ENCODE data around the gene MAP3K14.
"Not testable (repeated sequence)": the region's sequence is repeated elsewhere in the genome, so short reads cannot be mapped to it uniquely, and the experiment has no call there.

Gene MAP3K14

GRCh38 chr17:45306623-45307022, 10.2 kb downstream of the MAP3K14 start:
- no peak for DNase-seq (ENCODE audit: low read depth, low spot score)
- H3K4me3 ChIP-seq (ENCODE audit: low read length), result no peak overlapping the region

GRCh38 chr17:45306094-45306493, 10.7 kb downstream of the MAP3K14 start:
- DNase-seq (ENCODE audit: low read depth, low spot score), result no peak
- H3K4me3 ChIP-seq (ENCODE audit: low read length), result no peak overlapping the region

GRCh38 chr17:45305530-45306087, 11.2 kb downstream of the MAP3K14 start:
- no peak for DNase-seq (ENCODE audit: low read depth, low spot score)
- H3K4me3 ChIP-seq (ENCODE audit: low read length), result no peak overlapping the region

- H3K4me3 ChIP-seq (ENCODE audit: low read length), result no peak overlapping the region
- no peak for DNase-seq (ENCODE audit: low read depth, low spot score)
Measured at GRCh38 chr17:45302649-45303173, 14.1 kb downstream of the MAP3K14 start.

- not testable (repeated sequence) for DNase-seq (ENCODE audit: low read depth, low spot score); H3K4me3 ChIP-seq (ENCODE audit: low read length)
Measured at GRCh38 chr17:45302220-45302619, 14.6 kb downstream of the MAP3K14 start.

GRCh38 chr17:45301674-45302073, 15.1 kb downstream of the MAP3K14 start:
- no peak for DNase-seq (ENCODE audit: low read depth, low spot score)
- no peak overlapping the region for H3K4me3 ChIP-seq (ENCODE audit: low read length)

- H3K4me3 ChIP-seq (ENCODE audit: low read length), result no peak overlapping the region
- DNase-seq (ENCODE audit: low read depth, low spot score), result no peak
Measured at GRCh38 chr17:45300060-45300751, 16.6 kb downstream of the MAP3K14 start.

- no peak for DNase-seq (ENCODE audit: low read depth, low spot score)
- H3K4me3 ChIP-seq (ENCODE audit: low read length), result no peak overlapping the region
Measured at GRCh38 chr17:45299361-45299760, 17.5 kb downstream of the MAP3K14 start.

GRCh38 chr17:45298546-45299285, 18.1 kb downstream of the MAP3K14 start:
- no peak for DNase-seq (ENCODE audit: low read depth, low spot score)
- H3K4me3 ChIP-seq (ENCODE audit: low read length), result no peak overlapping the region

GRCh38 chr17:45296833-45297124, 20.0 kb downstream of the MAP3K14 start:
- no peak for DNase-seq (ENCODE audit: low read depth, low spot score)
- H3K4me3 ChIP-seq (ENCODE audit: low read length), result no peak overlapping the region

- no peak for DNase-seq (ENCODE audit: low read depth, low spot score)
Measured at GRCh38 chr17:45296003-45296832, 20.6 kb downstream of the MAP3K14 start.

GRCh38 chr17:45294506-45294905, 22.3 kb downstream of the MAP3K14 start:
- no peak overlapping the region for H3K4me3 ChIP-seq (ENCODE audit: low read length)
- DNase-seq (ENCODE audit: low read depth, low spot score), result no peak

More at GRCh38 chr17:45296003-45296832, 20.6 kb downstream of the MAP3K14 start:
- H3K4me3 ChIP-seq (ENCODE audit: low read length), result no peak overlapping the region

- no peak for DNase-seq (ENCODE audit: low read depth, low spot score)
- H3K4me3 ChIP-seq (ENCODE audit: low read length), result no peak overlapping the region
Measured at GRCh38 chr17:45293413-45294211, 23.2 kb downstream of the MAP3K14 start.

GRCh38 chr17:45292696-45293412, 24.0 kb downstream of the MAP3K14 start:
- H3K4me3 ChIP-seq (ENCODE audit: low read length), result no peak overlapping the region
- DNase-seq (ENCODE audit: low read depth, low spot score), result no peak

- no peak overlapping the region for H3K4me3 ChIP-seq (ENCODE audit: low read length)
- DNase-seq (ENCODE audit: low read depth, low spot score), result no peak
Measured at GRCh38 chr17:45291171-45291805, 25.5 kb downstream of the MAP3K14 start.

- H3K4me3 ChIP-seq (ENCODE audit: low read length), result no peak overlapping the region
- DNase-seq (ENCODE audit: low read depth, low spot score), result no peak
Measured at GRCh38 chr17:45290269-45290765, 26.5 kb downstream of the MAP3K14 start.
